Endodermal cell (in vitro differentiated cells): ENCODE measurements around the gene GTPBP1. TPM values are rescaled to one million over a fixed set of nuclear protein-coding genes. Genes with fewer than 3 reads are reported as not detected.

Experiments used
- DNase-seq: peaks from one replicate; pipeline ENCODE4 v3.0.0-alpha.2; 2017
- H3K27ac ChIP-seq: 2 replicates; pipeline ENCODE4 v1.5.1; 2013; ENCODE audit warnings: mild to moderate bottlenecking, low read depth, low read length, moderate library complexity
- H3K27me3 ChIP-seq: 2 replicates; pipeline ENCODE4 v1.6.1; 2013; ENCODE audit warnings: mild to moderate bottlenecking, low read length, moderate library complexity; ENCODE audit not compliant: insufficient read depth, control insufficient read depth, poor library complexity, severe bottlenecking
- H3K36me3 ChIP-seq: 2 replicates; pipeline ENCODE4 v1.7.0; 2013; ENCODE audit warnings: mild to moderate bottlenecking, low read length, moderate library complexity; ENCODE audit not compliant: control insufficient read depth, insufficient read depth
- H3K4me1 ChIP-seq: one replicate; pipeline ENCODE4 v1.7.0; 2013; ENCODE audit warnings: low read length; ENCODE audit not compliant: control insufficient read depth, insufficient read depth
- H3K4me3 ChIP-seq: 2 replicates; pipeline ENCODE4 v1.5.1; 2013; ENCODE audit warnings: mild to moderate bottlenecking, low read length, moderate library complexity
- H3K9ac ChIP-seq: 2 replicates; pipeline ENCODE4 v1.6.1; 2013; ENCODE audit warnings: mild to moderate bottlenecking, low read length, moderate library complexity; ENCODE audit not compliant: poor library complexity, severe bottlenecking; ENCODE audit errors: extremely low read depth
- H3K9me3 ChIP-seq: 2 replicates; pipeline ENCODE4 v1.6.1; 2013; ENCODE audit warnings: mild to moderate bottlenecking, low read length, moderate library complexity; ENCODE audit not compliant: control insufficient read depth
- H3K27ac Mint-ChIP-seq: 2 replicates; pipeline ENCODE4 v1.8.0; 2020; ENCODE audit warnings: mixed read lengths
- H3K27me3 Mint-ChIP-seq: 2 replicates; pipeline ENCODE4 v1.8.0; 2021; ENCODE audit warnings: mild to moderate bottlenecking, mixed read lengths; ENCODE audit not compliant: insufficient read depth
- H3K36me3 Mint-ChIP-seq: 2 replicates; pipeline ENCODE4 v1.8.0; 2020; ENCODE audit warnings: low read depth, mixed read lengths
- H3K4me1 Mint-ChIP-seq: 2 replicates; pipeline ENCODE4 v1.8.0; 2020; ENCODE audit warnings: mixed read lengths
- H3K4me3 Mint-ChIP-seq: 2 replicates; pipeline ENCODE4 v1.8.0; 2020; ENCODE audit warnings: mild to moderate bottlenecking, moderate library complexity, mixed read lengths
- H3K9me3 Mint-ChIP-seq: 2 replicates; pipeline ENCODE4 v1.8.0; 2020; ENCODE audit warnings: mild to moderate bottlenecking, mixed read lengths
- WGBS, 2 experiments: methylation state at CpG; one replicate each; pipeline versions ENCODE4 v1.1.5 to v1.1.7; 2013; ENCODE audit warnings: missing lambda C conversion rate in 2 of 2, mixed read lengths in 1 of 2; ENCODE audit not compliant: insufficient coverage in 1 of 2, insufficient read length in 1 of 2; 5-methylcytosine and 5-hydroxymethylcytosine counted together
- total RNA-seq, 2 donors: library from RNA; stranded (reverse); fragmentation: NEBNext Ultra II Directional in 1 of 2; extraction: Animal tissue kit (Norgen Biotek cat#: 25700) in 1 of 2; gene quantifications; 2 replicates in 1 of 2; 3 replicates in 1 of 2; pipeline ENCODE4 v1.2.1, GENCODE V29; 2021
- TF ChIP-seq, protein P1 (sequence below): fragments of 200-600 bp; sonication (generic); conservative IDR thresholded peaks from 2 replicates; pipeline ENCODE4 v1.5.0; 2021; ENCODE audit warnings: antibody characterized with exemption, mild to moderate bottlenecking

Gene GTPBP1
- total RNA-seq, 2 donors from 2014 or later: 79.0 to 86.1 TPM

DNA sequence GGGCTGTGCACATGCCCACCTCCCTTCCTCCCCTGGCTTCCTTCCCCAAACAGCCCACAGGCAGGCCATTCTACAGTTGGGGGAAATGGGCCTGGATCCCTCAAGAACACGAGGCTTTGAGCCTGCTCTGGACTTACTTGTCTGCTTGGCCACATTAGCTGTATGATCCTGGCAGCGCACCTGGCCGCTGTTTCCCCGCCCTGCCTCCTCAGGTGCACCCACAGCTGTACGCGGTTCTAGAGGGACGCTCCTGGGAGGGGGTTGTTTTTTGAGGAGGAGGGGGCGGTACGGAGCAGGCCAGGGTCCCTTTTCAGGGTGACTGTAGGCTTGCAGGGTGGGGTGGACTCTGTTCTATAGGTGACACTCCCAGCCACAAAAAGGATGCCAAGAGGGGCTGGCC is 61.6 kb downstream of the GTPBP1 start:
- no peak overlapping the region for H3K4me3 Mint-ChIP-seq
- DNase-seq: no peak
- 91 to 93% methylated on average over 6 to 9 of the region's 9 CpGs for WGBS, 2 experiments
- TF ChIP-seq, protein P1, sequence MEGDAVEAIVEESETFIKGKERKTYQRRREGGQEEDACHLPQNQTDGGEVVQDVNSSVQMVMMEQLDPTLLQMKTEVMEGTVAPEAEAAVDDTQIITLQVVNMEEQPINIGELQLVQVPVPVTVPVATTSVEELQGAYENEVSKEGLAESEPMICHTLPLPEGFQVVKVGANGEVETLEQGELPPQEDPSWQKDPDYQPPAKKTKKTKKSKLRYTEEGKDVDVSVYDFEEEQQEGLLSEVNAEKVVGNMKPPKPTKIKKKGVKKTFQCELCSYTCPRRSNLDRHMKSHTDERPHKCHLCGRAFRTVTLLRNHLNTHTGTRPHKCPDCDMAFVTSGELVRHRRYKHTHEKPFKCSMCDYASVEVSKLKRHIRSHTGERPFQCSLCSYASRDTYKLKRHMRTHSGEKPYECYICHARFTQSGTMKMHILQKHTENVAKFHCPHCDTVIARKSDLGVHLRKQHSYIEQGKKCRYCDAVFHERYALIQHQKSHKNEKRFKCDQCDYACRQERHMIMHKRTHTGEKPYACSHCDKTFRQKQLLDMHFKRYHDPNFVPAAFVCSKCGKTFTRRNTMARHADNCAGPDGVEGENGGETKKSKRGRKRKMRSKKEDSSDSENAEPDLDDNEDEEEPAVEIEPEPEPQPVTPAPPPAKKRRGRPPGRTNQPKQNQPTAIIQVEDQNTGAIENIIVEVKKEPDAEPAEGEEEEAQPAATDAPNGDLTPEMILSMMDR: no peak
- H3K27me3 ChIP-seq: no peaks in the 10 kb centered on the region
- no peaks in the 10 kb centered on the region for H3K27me3 Mint-ChIP-seq
- no peaks in the 10 kb centered on the region for H3K9me3 ChIP-seq
- no peak overlapping the region for H3K27ac ChIP-seq
- H3K36me3 Mint-ChIP-seq: no peaks in the 10 kb centered on the region
- H3K27ac Mint-ChIP-seq: no peak overlapping the region
- no peaks in the 10 kb centered on the region for H3K9me3 Mint-ChIP-seq
- H3K9ac ChIP-seq: no peak overlapping the region
- H3K4me1 ChIP-seq: no peaks in the 10 kb centered on the region
- H3K36me3 ChIP-seq: no peaks in the 10 kb centered on the region
- H3K4me1 Mint-ChIP-seq: no peaks in the 10 kb centered on the region
- H3K4me3 ChIP-seq: no peak overlapping the region

DNA sequence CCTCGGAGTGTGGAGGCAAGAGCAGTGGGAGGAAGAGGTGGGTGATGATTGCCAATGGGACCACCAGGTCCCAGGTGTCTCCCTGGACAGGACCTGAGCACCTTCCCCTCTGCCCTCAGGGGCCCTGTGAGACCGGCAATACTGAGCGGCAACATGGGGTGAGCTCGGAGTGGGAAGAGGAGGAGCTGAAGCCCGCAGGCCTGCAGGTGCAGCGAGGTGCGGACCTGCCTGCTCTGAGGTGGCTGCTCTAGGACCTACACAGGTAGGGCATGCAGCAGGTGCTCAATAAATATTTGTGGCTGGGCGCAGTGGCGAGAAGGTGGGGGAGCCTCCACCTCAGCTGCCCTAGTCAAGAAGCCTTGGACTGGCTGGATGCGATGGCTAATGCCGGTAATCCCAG is 62.3 kb downstream of the GTPBP1 start:
- no peaks in the 10 kb centered on the region for H3K9me3 ChIP-seq
- H3K36me3 ChIP-seq: no peaks in the 10 kb centered on the region
- H3K27ac Mint-ChIP-seq: no peak overlapping the region
- H3K27ac ChIP-seq: no peak overlapping the region
- H3K27me3 Mint-ChIP-seq: no peaks in the 10 kb centered on the region
- no peaks in the 10 kb centered on the region for H3K4me1 Mint-ChIP-seq
- TF ChIP-seq, protein P1: no peak
- no peaks in the 10 kb centered on the region for H3K4me1 ChIP-seq
- no peaks in the 10 kb centered on the region for H3K27me3 ChIP-seq
- no peak for DNase-seq
- no peak overlapping the region for H3K9ac ChIP-seq
- WGBS, 2 experiments: 93 to 96% methylated on average over 11 of the region's 11 CpGs
- no peaks in the 10 kb centered on the region for H3K9me3 Mint-ChIP-seq
- no peak overlapping the region for H3K4me3 ChIP-seq
- H3K4me3 Mint-ChIP-seq: no peak overlapping the region
- H3K36me3 Mint-ChIP-seq: no peaks in the 10 kb centered on the region

DNA sequence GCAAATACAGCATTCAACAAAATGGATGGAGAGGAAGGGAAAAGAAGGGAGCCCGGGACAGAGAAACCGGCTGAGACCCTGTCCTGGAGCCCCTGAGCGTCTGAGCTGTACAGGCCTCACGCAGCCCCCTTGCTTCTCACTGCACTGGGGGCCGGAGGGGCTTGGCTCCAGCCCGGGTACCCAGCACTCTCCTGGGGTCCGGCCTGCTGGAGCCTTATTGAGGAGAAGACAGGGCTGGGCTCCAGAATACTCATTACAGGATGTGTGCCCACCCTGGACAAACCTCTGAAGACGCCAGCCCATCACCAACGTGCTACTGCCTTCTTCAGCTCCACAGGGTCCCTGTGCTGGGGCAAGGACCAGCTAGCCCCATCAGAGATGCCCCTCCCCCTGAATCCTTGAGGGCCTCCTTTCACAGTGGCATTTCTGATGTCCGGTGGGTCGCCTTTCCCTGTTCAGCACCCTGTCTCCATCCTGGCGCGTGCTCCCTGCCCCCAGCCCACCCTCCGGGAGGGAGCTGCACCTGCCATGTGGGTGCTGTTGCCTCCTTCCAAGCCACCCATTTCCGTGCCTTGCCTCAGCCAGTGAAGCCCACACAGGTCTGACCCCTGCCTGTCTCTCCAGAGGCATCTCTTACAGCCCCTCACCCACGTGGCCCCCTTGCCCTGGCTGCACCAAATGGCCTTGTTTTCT is 64.7 kb downstream of the GTPBP1 start:
- TF ChIP-seq, protein P1: no peak
- 91 to 92% methylated on average over 13 to 16 of the region's 16 CpGs for WGBS, 2 experiments
- H3K27me3 Mint-ChIP-seq: peaks cover 3% of the 10 kb centered on the region
- no peaks in the 10 kb centered on the region for H3K36me3 ChIP-seq
- no peaks in the 10 kb centered on the region for H3K9me3 Mint-ChIP-seq
- no peak overlapping the region for H3K4me3 Mint-ChIP-seq
- no peak overlapping the region for H3K27ac Mint-ChIP-seq
- no peaks in the 10 kb centered on the region for H3K4me1 Mint-ChIP-seq
- H3K9ac ChIP-seq: no peak overlapping the region
- no peak overlapping the region for H3K4me3 ChIP-seq
- no peaks in the 10 kb centered on the region for H3K36me3 Mint-ChIP-seq
- no peaks in the 10 kb centered on the region for H3K4me1 ChIP-seq
- H3K9me3 ChIP-seq: no peaks in the 10 kb centered on the region
- H3K27me3 ChIP-seq: no peaks in the 10 kb centered on the region
- no peak overlapping the region for H3K27ac ChIP-seq
- DNase-seq: no peak
